ENCODE data around the gene TBL1XR1. TPM values are rescaled to one million over a fixed set of nuclear protein-coding genes. Genes with fewer than 3 reads are reported as not detected.

TBL1XR1 gene
- total and polyA plus RNA-seq, 2 donors (not counting 3 experiments of a cell fraction or from before 2014, with no cell fraction given), result 26.9 to 146 TPM

DNA sequence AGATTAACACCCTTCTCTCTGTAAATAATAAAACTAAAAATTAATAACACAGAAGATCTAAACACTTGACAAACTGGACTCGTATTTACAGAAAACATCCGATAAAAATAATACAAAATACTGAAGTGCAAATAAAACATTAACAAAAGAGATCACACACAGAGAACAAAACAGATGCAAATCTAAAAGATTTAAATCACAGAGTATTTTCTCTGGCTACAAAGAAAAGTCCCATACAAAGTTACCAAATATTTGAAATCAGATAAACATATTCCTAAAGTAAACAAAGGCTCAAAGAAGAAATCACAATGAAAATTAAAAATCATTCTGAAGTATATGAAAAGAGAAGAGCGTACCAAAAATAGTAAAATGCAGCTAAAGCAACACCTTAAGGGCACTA is 42.5 kb downstream of the TBL1XR1 start:
- Histone ChIP-seq H3K4me3 (replicated peaks in 1 of 3; ENCODE audit: insufficient read depth in 1 of 3, low read depth in 1 of 3, low read length in 3 of 3) (no peak overlapping the region), H3K27me3 (ENCODE audit: control insufficient read depth in 2 of 2, insufficient read depth in 2 of 2, low read length in 2 of 2) (no peaks in the 10 kb centered on the region), H3K9me1 (replicated peaks; ENCODE audit: control insufficient read depth, extremely low read depth, insufficient read depth, low read length) (no peaks in the 10 kb centered on the region), H4K20me1 (replicated peaks; ENCODE audit: control insufficient read depth, extremely low read depth, insufficient read depth, low read length) (peaks cover 10% of the 10 kb centered on the region), H3K36me3 (ENCODE audit: control insufficient read depth in 2 of 2, extremely low read depth in 1 of 2, insufficient read depth in 2 of 2, low read length in 2 of 2) (no peaks in the 10 kb centered on the region), H3K9me3 (replicated peaks; ENCODE audit: control insufficient read depth, insufficient read depth, low read length) (no peaks in the 10 kb centered on the region), H3K27ac (ENCODE audit: insufficient read depth, low read depth, low read length) (no peak overlapping the region), H3K4me2 (ENCODE audit: insufficient read depth, low read length) (no peak overlapping the region), H2AFZ (ENCODE audit: low read depth, low read length) (no peak overlapping the region), H3K79me2 (ENCODE audit: control insufficient read depth, insufficient read depth, low read length) (peaks cover 96% of the 10 kb centered on the region), H3K4me1 (ENCODE audit: control insufficient read depth, extremely low read depth, insufficient read depth, low read length) (peaks cover 11% of the 10 kb centered on the region), H3K9ac (replicated peaks; ENCODE audit: extremely low read depth, insufficient read depth, low read length) (no peak overlapping the region)
- TF ChIP-seq EZH2 (IDR thresholded peaks at IDR 0.05; ENCODE audit: borderline replicate concordance, low read depth, low read length, severe bottlenecking), result no peak
- no peak for TF ChIP-seq CTCF (IDR thresholded peaks at IDR 0.05; ENCODE audit: extremely low read depth in 1 of 2, insufficient read depth in 1 of 2, low read depth in 1 of 2, low read length in 2 of 2)
- TF ChIP-seq JUN (IDR thresholded peaks at IDR 0.05; ENCODE audit: borderline replicate concordance, insufficient read depth, insufficient read length, low read depth), result no peak
- no peak for TF ChIP-seq MYC (IDR thresholded peaks at IDR 0.05; ENCODE audit: low read depth, low read length)
- TF ChIP-seq POLR2A (IDR thresholded peaks at IDR 0.05; ENCODE audit: low read depth, low read length), result no peak
- TF ChIP-seq GATA2 (IDR thresholded peaks at IDR 0.05; ENCODE audit: insufficient read depth, insufficient read length, low read depth, low read length), result no peak
- TF ChIP-seq FOS (IDR thresholded peaks at IDR 0.05; ENCODE audit: borderline replicate concordance, insufficient read depth, low read length), result no peak
- TF ChIP-seq, protein P1, sequence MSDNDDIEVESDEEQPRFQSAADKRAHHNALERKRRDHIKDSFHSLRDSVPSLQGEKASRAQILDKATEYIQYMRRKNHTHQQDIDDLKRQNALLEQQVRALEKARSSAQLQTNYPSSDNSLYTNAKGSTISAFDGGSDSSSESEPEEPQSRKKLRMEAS (IDR thresholded peaks at IDR 0.05; ENCODE audit: insufficient read depth, insufficient read length), result no peak
- TF ChIP-seq POLR2AphosphoS5 (IDR thresholded peaks at IDR 0.05; ENCODE audit: insufficient read depth, low read depth, low read length), result no peak
- DNase-seq (ENCODE audit: low read depth, low spot score) (no peak), FAIRE-seq (no peak)
- dilution Hi-C loops (cut with MboI; ENCODE audit: extremely low pct_ligation_motif_present, low sequenced_read_pairs) (no loop called here), intact Hi-C loops (cut with micrococcal nuclease) (no loop called here)
- ChIA-PET POLR2A (no interaction called here), CTCF (interaction anchor here (0.7 to 1.0 kb wide), 2 partner anchors 9 to 14 kb away, joined by 3 read pairs; no protein-coding TSS in a partner anchor)
- BruUV-seq (replicated peaks), result no TSS peak

Measured in endothelial cell of umbilical vein (primary cell).